Measurements from ENCODE around the gene ERGIC3.

- TF ChIP-seq PPARA (CRISPR knock-in tag; IDR thresholded peaks at IDR 0.05; ENCODE audit: borderline replicate concordance) (no peak), TOX (CRISPR knock-in tag; IDR thresholded peaks at IDR 0.05; ENCODE audit: borderline replicate concordance) (no peak), PATZ1 (CRISPR knock-in tag; IDR thresholded peaks at IDR 0.05; ENCODE audit: borderline replicate concordance) (no peak), ZNF70 (CRISPR knock-in tag; IDR thresholded peaks at IDR 0.05) (no peak), CSRNP3 (CRISPR knock-in tag; IDR thresholded peaks at IDR 0.05) (no peak), BACH2 (CRISPR knock-in tag; IDR thresholded peaks at IDR 0.05; ENCODE audit: borderline replicate concordance) (no peak), CSDC2 (CRISPR knock-in tag; IDR thresholded peaks at IDR 0.05) (no peak), SNAI2 (CRISPR knock-in tag; IDR thresholded peaks at IDR 0.05) (no peak), TSHZ2 (CRISPR knock-in tag; IDR thresholded peaks at IDR 0.05) (no peak), OSR1 (CRISPR knock-in tag; IDR thresholded peaks at IDR 0.05) (no peak), RARB (CRISPR knock-in tag; IDR thresholded peaks at IDR 0.05) (no peak), ZFP30 (CRISPR knock-in tag; IDR thresholded peaks at IDR 0.05) (no peak)
Measured at GRCh38 chr20:35504751-35505150, 37.1 kb upstream of the ERGIC3 start.
